Frontal cortex (tissue), 4 donors: ENCODE results near the gene SLIT3. TPM values are rescaled to one million over a fixed set of nuclear protein-coding genes. Genes with fewer than 3 reads are reported as not detected.

Experiments used
- DNase-seq, 2 donors: peaks; one replicate each; pipeline ENCODE4 v3.0.0; 2012; ENCODE audit warnings: low spot score in 2 of 2
- FAIRE-seq: peaks from 2 replicates; lab custom pipeline; 2012; peaks lifted over from hg19 to GRCh38; lab: Jason Lieb, UNC
- total RNA-seq: library from RNA; depleted of rRNA; stranded (reverse); fragments of >200 nt; gene quantifications from one replicate; pipeline ENCODE4 v1.2.3, GENCODE V29; 2014
- donor health status: control.
- donor health status: control.
- donor health status: control.

Gene SLIT3
- total RNA-seq, 1 donor from 2014 or later, result 2.0 TPM

- no peak for DNase-seq
- no peak for FAIRE-seq
Measured at GRCh38 chr5:168951769-168952168, 349.2 kb downstream of the SLIT3 start.

- DNase-seq (no peak), FAIRE-seq (no peak)
Measured at GRCh38 chr5:168951356-168951755, 349.6 kb downstream of the SLIT3 start.

GRCh38 chr5:168950241-168950951 is 350.5 kb downstream of the SLIT3 start:
- DNase-seq (no peak), FAIRE-seq (no peak)

- FAIRE-seq, result no peak
- no peak for DNase-seq
Measured at GRCh38 chr5:168948746-168949145, 352.2 kb downstream of the SLIT3 start.

- peak in 1 of 2 donors; percentile 34 for DNase-seq
- FAIRE-seq, result no peak
Measured at GRCh38 chr5:168947212-168947868, 353.6 kb downstream of the SLIT3 start.

- FAIRE-seq, result no peak
- DNase-seq, result no peak
Measured at GRCh38 chr5:168946363-168946762, 354.6 kb downstream of the SLIT3 start.

GRCh38 chr5:168944004-168944403 is 356.9 kb downstream of the SLIT3 start:
- DNase-seq, result no peak
- FAIRE-seq, result no peak

GRCh38 chr5:168943091-168943884 is 357.7 kb downstream of the SLIT3 start:
- no peak for DNase-seq
- no peak for FAIRE-seq

GRCh38 chr5:168941901-168942300 is 359.0 kb downstream of the SLIT3 start:
- FAIRE-seq, result no peak
- DNase-seq, result no peak

GRCh38 chr5:168940712-168941111 is 360.2 kb downstream of the SLIT3 start:
- no peak for FAIRE-seq
- no peak for DNase-seq

- no peak for DNase-seq
- no peak for FAIRE-seq
Measured at GRCh38 chr5:168939887-168940544, 360.9 kb downstream of the SLIT3 start.

GRCh38 chr5:168939156-168939800 is 361.7 kb downstream of the SLIT3 start:
- FAIRE-seq (no peak), DNase-seq (no peak)

- DNase-seq (no peak), FAIRE-seq (no peak)
Measured at GRCh38 chr5:168936511-168936910, 364.4 kb downstream of the SLIT3 start.

GRCh38 chr5:168935183-168935582 is 365.8 kb downstream of the SLIT3 start:
- DNase-seq (no peak), FAIRE-seq (no peak)

GRCh38 chr5:168934169-168934568 is 366.8 kb downstream of the SLIT3 start:
- FAIRE-seq (no peak), DNase-seq (no peak)

GRCh38 chr5:168932400-168933189 is 368.3 kb downstream of the SLIT3 start:
- FAIRE-seq, result no peak

GRCh38 chr5:168931638-168932345 is 369.1 kb downstream of the SLIT3 start:
- DNase-seq (peak in 1 of 2 donors; percentile 31), FAIRE-seq (no peak)

More at GRCh38 chr5:168932400-168933189, 368.3 kb downstream of the SLIT3 start:
- DNase-seq, result no peak

- no peak for FAIRE-seq
- DNase-seq, result no peak
Measured at GRCh38 chr5:168929656-168930055, 371.3 kb downstream of the SLIT3 start.
